Measurements from ENCODE around the gene BCAP31. TPM values are rescaled to one million over a fixed set of nuclear protein-coding genes. Genes with fewer than 3 reads are reported as not detected.

The BCAP31 gene
- total RNA-seq, 2 donors from 2014 or later = 217 to 295 TPM

- intact Hi-C loops (cut with DNase I) = no loop called here
- TF ChIP-seq CTCF (IDR thresholded peaks at IDR 0.05) = no peak
- Histone ChIP-seq H3K9ac (ENCODE audit: low read depth in 2 of 2, low read length in 2 of 2) (no peak overlapping the region), H3K27me3 (no peaks in the 10 kb centered on the region), H3K27ac (no peak overlapping the region), H3K4me1 (no peaks in the 10 kb centered on the region), H3K9me3 (no peaks in the 10 kb centered on the region), H3K4me3 (no peak overlapping the region), H3K36me3 (no peaks in the 10 kb centered on the region)
- no peak for DNase-seq
Measured at GRCh38 chrX:153671589-153672530, 52.3 kb downstream of the BCAP31 start.

- intact Hi-C loops (cut with DNase I) = no loop called here
- no peaks in the 10 kb centered on the region for H3K27me3 ChIP-seq
- no peaks in the 10 kb centered on the region for H3K9me3 ChIP-seq
- H3K4me3 ChIP-seq = no peak overlapping the region
- no peak overlapping the region for H3K9ac ChIP-seq (ENCODE audit: low read depth in 2 of 2, low read length in 2 of 2)
- no peaks in the 10 kb centered on the region for H3K36me3 ChIP-seq
- no peak for DNase-seq
- H3K27ac ChIP-seq = no peak overlapping the region
- no peaks in the 10 kb centered on the region for H3K4me1 ChIP-seq
- TF ChIP-seq CTCF (IDR thresholded peaks at IDR 0.05) = no peak
Measured at GRCh38 chrX:153670748-153671588, 53.2 kb downstream of the BCAP31 start.

GRCh38 chrX:153669901-153670731 is 54.1 kb downstream of the BCAP31 start:
- H3K27ac ChIP-seq = no peak overlapping the region
- intact Hi-C loops (cut with DNase I) = loop anchor here (5.0 to 10.0 kb wide), 3 partner anchors 118 to 715 kb away; no protein-coding TSS in a partner anchor
- H3K9me3 ChIP-seq = no peaks in the 10 kb centered on the region
- no peak overlapping the region for H3K4me3 ChIP-seq
- no peaks in the 10 kb centered on the region for H3K4me1 ChIP-seq
- no peak for DNase-seq
- H3K27me3 ChIP-seq = no peaks in the 10 kb centered on the region
- H3K36me3 ChIP-seq = no peaks in the 10 kb centered on the region
- no peak overlapping the region for H3K9ac ChIP-seq (ENCODE audit: low read depth in 2 of 2, low read length in 2 of 2)
- TF ChIP-seq CTCF (IDR thresholded peaks at IDR 0.05) = no peak

GRCh38 chrX:153669174-153669890 is 54.9 kb downstream of the BCAP31 start:
- no peak for DNase-seq
- H3K9ac ChIP-seq (ENCODE audit: low read depth in 2 of 2, low read length in 2 of 2) = no peak overlapping the region
- no peaks in the 10 kb centered on the region for H3K36me3 ChIP-seq
- H3K4me1 ChIP-seq = no peaks in the 10 kb centered on the region
- intact Hi-C loops (cut with DNase I) = loop anchor here (5.0 to 10.0 kb wide), 3 partner anchors 117 to 715 kb away; no protein-coding TSS in a partner anchor
- no peak overlapping the region for H3K27ac ChIP-seq
- no peak overlapping the region for H3K4me3 ChIP-seq
- no peaks in the 10 kb centered on the region for H3K27me3 ChIP-seq
- peak; percentile 87 for TF ChIP-seq CTCF (IDR thresholded peaks at IDR 0.05)
- no peaks in the 10 kb centered on the region for H3K9me3 ChIP-seq

All from colonic mucosa (tissue), 4 donors.